NCI-H2196 (cell line): Measurements from ENCODE around the gene WAS.
"Not testable (repeated sequence)": the region's sequence is repeated elsewhere in the genome, so short reads cannot be mapped to it uniquely, and the experiment has no call there.

Source experiments
- DNase-seq: peaks from one replicate; lab custom pipeline; 2025; ENCODE audit not compliant: unreplicated experiment; lab: John Stamatoyannopoulos, UW

The WAS gene

GRCh38 chrX:48683411-48683982, at the start of gene WAS:
Gene WAS, plus strand, starts transcription at chrX:48683799. Its CDS starts 55 bp downstream, at chrX:48683854.
- DNase-seq: no peak

- no peak for DNase-seq
Observed at GRCh38 chrX:48636301-48636700, 47.3 kb upstream of the WAS start.

- DNase-seq: no peak
Observed at GRCh38 chrX:48636776-48637175, 46.8 kb upstream of the WAS start.

GRCh38 chrX:48645669-48646068, 37.9 kb upstream of the WAS start:
- no peak for DNase-seq

GRCh38 chrX:48648336-48648751, 35.3 kb upstream of the WAS start:
- peak; percentile 30 for DNase-seq

- DNase-seq: no peak
Observed at GRCh38 chrX:48649102-48649501, 34.5 kb upstream of the WAS start.

- not testable (repeated sequence) for DNase-seq
Observed at GRCh38 chrX:48652055-48652579, 31.5 kb upstream of the WAS start.

GRCh38 chrX:48654746-48655145, 28.9 kb upstream of the WAS start:
- DNase-seq: not testable (repeated sequence)

GRCh38 chrX:48659686-48660085, 23.9 kb upstream of the WAS start:
- DNase-seq: not testable (repeated sequence)

- no peak for DNase-seq
Observed at GRCh38 chrX:48663241-48663640, 20.4 kb upstream of the WAS start.

- no peak for DNase-seq
Observed at GRCh38 chrX:48664156-48664555, 19.4 kb upstream of the WAS start.

GRCh38 chrX:48665991-48666390, 17.6 kb upstream of the WAS start:
- DNase-seq: no peak

GRCh38 chrX:48666649-48667048, 16.9 kb upstream of the WAS start:
- no peak for DNase-seq

GRCh38 chrX:48667509-48667908, 16.1 kb upstream of the WAS start:
- DNase-seq: no peak

GRCh38 chrX:48668187-48668586, 15.4 kb upstream of the WAS start:
- DNase-seq: not testable (repeated sequence)

- peak; percentile 79 for DNase-seq
Observed at GRCh38 chrX:48676106-48676892, 7.3 kb upstream of the WAS start.

GRCh38 chrX:48676893-48677270, 6.7 kb upstream of the WAS start:
- no peak for DNase-seq

GRCh38 chrX:48677516-48677915, 6.1 kb upstream of the WAS start:
- no peak for DNase-seq

GRCh38 chrX:48680467-48680866, 3.1 kb upstream of the WAS start:
- DNase-seq: not testable (repeated sequence)

GRCh38 chrX:48680925-48681324, 2.7 kb upstream of the WAS start:
- DNase-seq: not testable (repeated sequence)

- DNase-seq: no peak
Observed at GRCh38 chrX:48681539-48682183, 1.9 kb upstream of the WAS start.

GRCh38 chrX:48682795-48683194, 804 bp upstream of the WAS start:
- DNase-seq: not testable (repeated sequence)
